HG03196 (cell line): ENCODE data around the gene EVA1A.

ENCODE experiments used
- ATAC-seq: cut with Tn5 transposase; IDR thresholded peaks from one replicate; pipeline ENCODE4 v1.9.1; 2021; ENCODE audit not compliant: unreplicated experiment

Gene EVA1A

DNA sequence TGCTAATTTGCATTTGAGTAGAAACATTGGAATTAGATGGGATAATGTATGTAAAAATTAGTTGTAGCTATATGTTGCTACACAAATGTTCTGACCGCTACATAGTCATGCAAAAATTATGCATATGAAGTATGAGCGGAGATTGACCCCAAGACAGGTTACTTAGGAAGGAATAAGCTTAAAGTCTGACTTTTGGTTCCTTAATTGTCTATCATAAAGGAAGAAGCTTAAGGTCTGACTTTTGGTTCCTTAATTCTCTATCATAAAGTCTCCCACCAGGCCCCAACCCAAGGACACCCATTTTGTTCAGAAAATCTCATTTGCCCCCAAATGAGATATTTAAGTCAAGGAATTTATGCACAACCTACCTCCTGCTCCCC is 106.5 kb downstream of the EVA1A start:
- ATAC-seq: no peak

DNA sequence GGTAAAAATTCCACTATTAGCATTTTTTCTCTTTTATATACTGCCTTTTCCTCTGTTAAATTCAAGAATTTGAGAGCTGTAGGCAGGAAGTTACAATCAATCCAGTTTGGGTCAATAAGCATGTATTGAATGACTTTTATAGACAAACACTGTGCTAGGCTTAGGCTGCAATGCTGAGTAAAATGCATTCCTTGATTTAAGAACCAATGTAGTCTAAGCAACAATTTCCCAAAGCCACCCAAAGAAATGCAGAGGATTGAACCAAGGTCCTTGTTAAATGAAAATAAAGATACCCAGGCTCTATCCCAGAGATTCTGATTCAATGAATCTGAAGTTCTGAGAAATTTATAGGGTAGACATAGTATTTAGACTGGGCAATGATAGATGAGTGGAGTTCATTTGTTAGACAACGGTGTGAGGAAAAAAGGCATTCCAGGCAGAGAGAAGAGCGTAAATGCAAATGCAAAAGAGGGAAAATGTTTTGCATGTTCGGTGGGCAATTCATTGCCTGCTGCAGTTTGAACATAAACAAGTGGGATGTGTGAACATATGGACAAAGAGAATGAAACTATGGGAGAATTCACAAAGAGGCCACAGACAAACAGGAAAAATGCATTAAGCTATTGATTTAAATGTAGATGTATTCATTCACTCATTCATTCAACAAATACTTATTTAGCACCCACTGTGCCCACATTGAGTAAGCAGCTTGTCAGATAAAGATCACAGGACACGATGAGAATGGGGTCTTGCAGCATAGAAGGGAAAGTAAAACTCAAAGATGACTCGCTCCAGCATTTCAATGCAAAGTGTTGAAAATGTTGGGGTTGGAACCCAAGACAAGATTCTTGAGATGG is 107.1 kb downstream of the EVA1A start:
- no peak for ATAC-seq

DNA sequence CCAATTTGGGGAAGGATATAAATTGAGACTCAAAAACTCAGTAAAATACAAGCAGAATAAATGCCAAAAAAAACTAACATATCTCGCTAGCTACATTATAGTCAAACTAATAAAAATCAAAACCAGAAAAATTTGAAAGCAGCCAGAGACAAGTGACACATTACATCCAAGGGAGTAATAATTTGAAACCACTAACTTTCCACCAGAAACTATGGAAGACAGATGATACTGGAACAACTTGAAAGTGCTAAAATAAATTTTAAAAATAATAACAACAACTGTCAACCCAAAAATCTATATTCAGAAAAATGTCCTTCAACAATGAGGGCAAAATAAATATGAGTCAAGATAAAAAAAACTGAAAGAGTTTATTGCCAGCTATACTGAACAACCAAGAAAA is 110.7 kb downstream of the EVA1A start:
- no peak for ATAC-seq

DNA sequence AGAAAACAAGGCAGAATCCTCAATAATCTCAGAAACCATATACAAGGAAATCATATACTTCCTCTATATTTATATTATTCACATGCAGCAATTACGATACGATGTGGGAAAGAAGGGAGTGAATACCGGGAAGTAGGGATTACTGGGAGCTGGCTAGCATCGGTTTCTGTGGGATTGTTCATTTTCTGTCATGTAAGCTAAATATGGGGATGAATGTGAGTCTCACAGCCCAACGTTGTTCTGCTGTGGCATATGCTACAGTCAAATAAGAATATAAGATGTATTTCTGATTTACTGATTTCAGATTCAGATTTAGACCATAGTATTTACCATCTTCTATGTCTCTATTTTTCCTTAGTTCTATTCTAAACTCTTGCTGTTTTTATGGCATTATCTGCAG is 113.6 kb downstream of the EVA1A start:
- ATAC-seq: no peak
